DLD1 (cell line): Measurements from ENCODE around the gene BPIFB6.

Experiments used
- in situ Hi-C: cut with HindIII; loops from 2 replicates; pipeline ENCODE4 v1.10.0; 2017; ENCODE audit warnings: low sequenced_read_pairs

Gene BPIFB6

GRCh38 chr20:33082546-33082945 lies 51.1 kb downstream of the BPIFB6 start:
- in situ Hi-C loops, result no loop called here

- in situ Hi-C loops, result no loop called here
These were observed 52.3 kb downstream of the BPIFB6 start for GRCh38 chr20:33083544-33084340.

- in situ Hi-C loops, result no loop called here
These were observed 53.3 kb downstream of the BPIFB6 start for GRCh38 chr20:33084722-33085121.

- in situ Hi-C loops, result no loop called here
These were observed 54.7 kb downstream of the BPIFB6 start for GRCh38 chr20:33086052-33086722.

DNA sequence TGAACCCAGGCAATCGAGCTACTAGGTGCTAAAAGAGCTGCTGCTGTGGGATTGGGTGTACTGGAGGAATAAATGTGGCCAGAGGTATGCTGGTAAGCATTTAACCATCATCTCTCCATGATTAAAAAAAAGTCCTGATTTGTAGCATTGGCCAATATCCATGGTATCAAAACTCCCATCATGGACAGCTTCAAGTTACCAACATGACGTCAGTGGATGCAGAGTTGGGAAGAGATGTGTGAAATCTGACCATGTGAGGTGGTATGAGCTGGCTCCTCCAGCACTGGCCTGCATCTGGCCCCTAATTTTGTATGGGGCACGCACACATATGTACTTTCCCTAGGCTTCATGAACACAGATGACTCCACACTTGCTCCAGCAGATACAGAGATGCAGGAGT lies 59.7 kb downstream of the BPIFB6 start:
- in situ Hi-C loops, result no loop called here

GRCh38 chr20:33091693-33092092 lies 60.2 kb downstream of the BPIFB6 start:
- in situ Hi-C loops, result no loop called here

- in situ Hi-C loops, result no loop called here
These were observed 60.9 kb downstream of the BPIFB6 start for GRCh38 chr20:33092361-33092760.

DNA sequence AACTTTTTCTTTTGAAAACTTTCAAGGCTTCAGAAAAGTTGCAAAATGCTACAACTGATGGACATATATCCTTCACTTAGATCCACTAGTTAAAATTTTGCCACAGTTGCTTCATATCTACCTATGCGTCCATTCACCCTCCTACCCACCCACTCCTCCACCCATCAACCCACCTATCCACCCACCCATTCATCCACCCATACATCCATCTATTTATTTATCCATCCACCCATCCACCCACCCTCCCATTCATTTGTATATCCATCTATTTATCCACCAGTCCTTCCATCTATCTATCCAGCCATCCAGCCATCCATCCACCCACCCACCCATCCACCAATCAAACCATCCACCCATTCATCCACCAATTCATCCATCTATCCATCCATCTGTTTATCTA lies 61.6 kb downstream of the BPIFB6 start:
- in situ Hi-C loops, result no loop called here

- in situ Hi-C loops, result no loop called here
These were observed 62.1 kb downstream of the BPIFB6 start for GRCh38 chr20:33093582-33093981.
